Pancreas (tissue), 10 donors: Measurements from ENCODE around the gene LRP3. TPM values are rescaled to one million over a fixed set of nuclear protein-coding genes. Genes with fewer than 3 reads are reported as not detected.

Source experiments
- ATAC-seq, 4 donors: fragments of 200-7000 bp; cut with Tn5 transposase; one replicate each; pipeline versions ENCODE4 v1.8.0 to v1.9.1; 2020; ENCODE audit warnings: mild to moderate bottlenecking in 4 of 4, moderate library complexity in 4 of 4
- DNase-seq, 6 donors: peaks; one replicate each; pipeline ENCODE4 v3.0.0-alpha.2; 2020
- FAIRE-seq: peaks from 2 replicates; lab custom pipeline; 2012; peaks lifted over from hg19 to GRCh38; lab: Jason Lieb, UNC
- H3K27ac ChIP-seq, 4 donors: fragments of 200-600 bp; sonication (generic); 1 replicate in 3 of 4; 2 replicates in 1 of 4; pipeline versions ENCODE4 v1.5.0 to v1.8.0; 2020
- H3K27me3 ChIP-seq, 4 donors: fragments of 200-600 bp; one replicate each; pipeline ENCODE4 v1.8.0; 2021
- H3K36me3 ChIP-seq, 3 donors: fragments of 200-600 bp; sonication (generic) in 1 of 3; one replicate each; pipeline versions ENCODE4 v1.5.0 to v1.8.0; 2020 to 2021
- H3K4me1 ChIP-seq, 3 donors: fragments of 200-600 bp; one replicate each; pipeline ENCODE4 v1.8.0; 2021
- H3K4me3 ChIP-seq, 4 donors: fragments of 200-600 bp; sonication (generic) in 2 of 4; one replicate each; pipeline versions ENCODE4 v1.5.0 to v1.8.0; 2020 to 2021
- H3K9me3 ChIP-seq, 4 donors: fragments of 200-600 bp; one replicate each; pipeline ENCODE4 v1.8.0; 2021
- CTCF ChIP-seq, 4 donors: fragments of 200-600 bp; sonication (generic) in 3 of 4; IDR thresholded peaks; one replicate each; pipeline versions ENCODE4 v1.5.0 to v1.8.0; 2021; ENCODE audit warnings: antibody characterized with exemption in 4 of 4
- WGBS, 2 donors: extraction: QIAGEN DNeasy Blood & Tissue Kit; methylation state at CpG; one replicate each; pipeline ENCODE4 v1.1.7; 2013; 5-methylcytosine and 5-hydroxymethylcytosine counted together
- intact Hi-C, 3 donors: fragments of 100-400 bp; cut with DNase I; formaldehyde crosslinking; loops; one replicate each; pipeline versions ENCODE4 v1.11.1 to v1.14.2; 2022
- polyA plus RNA-seq, 2 donors: library from polyadenylated mRNA; stranded (reverse); fragments of 200-250 nt; gene quantifications; one replicate each; pipeline ENCODE4 v1.2.3, GENCODE V29; 2013
- total RNA-seq, 6 donors: library from RNA; stranded (reverse); fragmentation: NEBNext Ultra II Directional in 4 of 6; extraction: Animal tissue kit (Norgen Biotek cat#: 25700) in 4 of 6; gene quantifications; one replicate each; pipeline versions ENCODE4 v1.2.1 to v1.2.4, GENCODE V29; 2021 to 2023
- donor health status: healthy with polysubstance abuse.
- donor health status: DM: no; HTN: no; CAD: no; lungs with moderate emphysema.
- donor health status: DM: no; HTN: no; CAD: no.
- donor health status: control.
- donor health status: control.
- donor health status: Bipolar disorder and iron deficiency.
- donor health status: DM: yes; HTN: yes; CAD: no.
- donor health status: DM: no; HTN: no; CAD: no.
- donor health status: DM: no; HTN: no; CAD: no.
- donor health status: DM: yes; HTN: yes; CAD: no.

The LRP3 gene
- total and polyA plus RNA-seq, 8 donors: 7.2 to 21.0 (median 13.2) TPM

DNA sequence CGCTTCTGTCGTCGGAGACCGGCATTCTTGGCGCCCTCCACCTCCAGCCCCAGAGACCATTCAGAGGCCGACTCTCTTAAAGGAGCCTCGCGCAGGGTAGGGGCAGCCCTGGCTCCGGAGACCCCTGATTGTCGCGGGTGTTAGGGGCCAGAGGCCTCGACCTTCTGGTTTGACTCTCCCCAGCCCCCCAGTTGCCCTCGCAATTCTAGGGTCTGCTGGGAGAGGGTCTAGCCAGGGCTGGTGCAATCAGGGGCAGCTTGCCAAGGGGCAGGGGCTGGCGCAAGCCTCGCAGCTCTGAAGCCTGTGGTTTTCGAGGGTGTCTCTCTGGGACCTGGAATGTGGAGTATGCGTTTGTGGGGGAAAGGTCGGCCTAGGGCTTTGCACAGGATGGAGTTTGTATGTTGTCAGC lies 33.1 kb downstream of the LRP3 start:
- Histone ChIP-seq H3K9me3 (no peaks in the 10 kb centered on the region), H3K36me3 (no peaks in the 10 kb centered on the region), H3K4me3 (peak overlapping the region in 1 of 4 donors; percentile 33), H3K27ac (no peak overlapping the region), H3K4me1 (no peaks in the 10 kb centered on the region), H3K27me3 (peaks cover 0 to 16% (median 6%) of the 10 kb centered on the region in 4 donors)
- TF ChIP-seq CTCF (IDR thresholded peaks at IDR 0.05): no peak
- WGBS, 2 donors: 29 to 32% methylated on average over 18 of the region's 18 CpGs
- FAIRE-seq: no peak
- ATAC-seq: peak in 1 of 4 donors; percentile 16
- peak in 2 of 6 donors; percentile 26 to 61 for DNase-seq
- intact Hi-C loops: no loop called here

DNA sequence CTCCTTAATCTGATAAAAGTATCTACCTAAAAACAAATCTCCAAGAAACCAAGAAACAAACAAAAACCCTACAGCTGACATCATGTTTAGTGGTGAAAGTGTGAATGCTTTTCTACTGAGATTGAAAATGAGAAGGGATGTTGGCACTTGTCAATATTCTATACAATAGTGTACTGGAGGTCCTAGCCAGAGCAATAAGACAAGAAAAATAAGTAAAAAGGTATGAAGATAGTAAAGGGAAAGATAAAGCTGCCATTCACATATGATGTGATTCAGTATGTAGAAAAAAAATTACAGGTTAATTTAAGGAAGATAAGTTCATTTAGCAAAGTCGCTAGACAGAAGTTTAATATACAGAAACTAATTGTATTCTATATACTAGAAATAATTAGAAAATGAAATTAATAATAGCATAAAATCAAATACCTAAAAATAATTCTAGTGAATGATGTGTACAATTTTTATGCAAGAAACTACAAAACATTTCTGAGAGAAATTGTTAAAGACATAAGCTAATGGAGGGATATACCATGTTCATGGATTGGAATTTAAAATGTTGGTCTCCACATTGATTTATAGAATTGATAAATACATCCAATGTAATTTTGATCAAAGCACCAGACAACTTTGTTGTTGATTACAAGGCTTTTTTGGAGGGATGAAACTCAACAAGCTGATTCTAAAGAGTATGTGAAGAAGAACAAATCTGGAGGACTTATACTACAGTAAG lies 33.9 kb downstream of the LRP3 start:
- Histone ChIP-seq H3K4me3 (no peak overlapping the region), H3K9me3 (no peaks in the 10 kb centered on the region), H3K4me1 (no peaks in the 10 kb centered on the region), H3K27ac (no peak overlapping the region), H3K36me3 (no peaks in the 10 kb centered on the region), H3K27me3 (peaks cover 0 to 16% (median 6%) of the 10 kb centered on the region in 4 donors)
- WGBS, 2 donors: 74 to 92% methylated on average over 1 of the region's 1 CpG
- ATAC-seq: no peak
- DNase-seq: no peak
- FAIRE-seq: no peak
- TF ChIP-seq CTCF (IDR thresholded peaks at IDR 0.05): no peak
- intact Hi-C loops: no loop called here

DNA sequence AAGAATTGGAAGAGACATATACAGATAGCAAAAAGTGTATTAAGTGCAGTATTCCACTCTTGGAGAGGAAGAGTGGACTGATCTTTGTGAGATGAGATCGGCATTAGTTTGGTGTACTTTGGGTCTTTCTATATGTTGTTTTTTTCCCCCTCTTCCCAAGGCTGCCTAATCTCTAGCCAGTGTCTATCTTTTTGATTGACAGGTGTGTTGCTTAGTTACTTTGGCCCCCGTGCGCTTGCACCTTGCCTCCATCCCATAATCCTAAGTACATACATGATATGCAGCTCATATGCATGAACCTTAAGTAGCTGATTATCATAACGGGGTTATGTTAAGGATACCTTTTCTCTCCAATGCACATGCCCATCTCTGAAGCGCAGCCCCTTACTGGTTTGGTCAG lies 35.8 kb downstream of the LRP3 start:
- FAIRE-seq (no peak), ATAC-seq (no peak), DNase-seq (no peak)
- Histone ChIP-seq H3K9me3 (no peaks in the 10 kb centered on the region), H3K27me3 (peaks cover 0 to 16% (median 6%) of the 10 kb centered on the region in 4 donors), H3K4me3 (no peak overlapping the region), H3K27ac (no peak overlapping the region), H3K36me3 (no peaks in the 10 kb centered on the region), H3K4me1 (no peaks in the 10 kb centered on the region)
- intact Hi-C loops: no loop called here
- 59 to 62% methylated on average over 5 of the region's 5 CpGs for WGBS, 2 donors
- TF ChIP-seq CTCF (IDR thresholded peaks at IDR 0.05): no peak

DNA sequence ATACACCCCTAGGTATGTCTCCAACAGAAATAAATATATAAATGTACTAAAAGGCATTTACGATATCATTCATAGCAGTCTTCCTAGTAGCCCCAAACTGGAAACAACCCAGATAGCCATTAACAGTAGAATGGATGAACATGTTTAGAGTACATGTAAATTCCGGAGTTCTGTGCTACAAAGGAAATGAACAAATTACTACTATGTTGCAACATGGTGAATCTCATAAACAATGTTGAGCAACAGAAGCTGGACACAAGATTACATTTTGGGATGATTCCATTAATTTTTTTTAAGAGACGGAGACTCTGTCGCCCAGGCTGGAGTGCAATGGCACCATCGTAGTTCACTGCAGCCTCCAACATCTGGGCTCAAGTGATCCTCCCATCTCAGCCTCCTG lies 37.4 kb downstream of the LRP3 start:
- no peak overlapping the region for H3K27ac ChIP-seq
- H3K27me3 ChIP-seq: peaks cover 0 to 12% (median 3%) of the 10 kb centered on the region in 4 donors
- H3K4me1 ChIP-seq: no peaks in the 10 kb centered on the region
- H3K4me3 ChIP-seq: no peak overlapping the region
- WGBS, 2 donors: 71 to 83% methylated on average over 5 of the region's 5 CpGs
- intact Hi-C loops: no loop called here
- ATAC-seq (no peak), FAIRE-seq (no peak), DNase-seq (peak in 1 of 6 donors; percentile 5)
- no peaks in the 10 kb centered on the region for H3K36me3 ChIP-seq
- TF ChIP-seq CTCF (IDR thresholded peaks at IDR 0.05): no peak
- no peaks in the 10 kb centered on the region for H3K9me3 ChIP-seq

DNA sequence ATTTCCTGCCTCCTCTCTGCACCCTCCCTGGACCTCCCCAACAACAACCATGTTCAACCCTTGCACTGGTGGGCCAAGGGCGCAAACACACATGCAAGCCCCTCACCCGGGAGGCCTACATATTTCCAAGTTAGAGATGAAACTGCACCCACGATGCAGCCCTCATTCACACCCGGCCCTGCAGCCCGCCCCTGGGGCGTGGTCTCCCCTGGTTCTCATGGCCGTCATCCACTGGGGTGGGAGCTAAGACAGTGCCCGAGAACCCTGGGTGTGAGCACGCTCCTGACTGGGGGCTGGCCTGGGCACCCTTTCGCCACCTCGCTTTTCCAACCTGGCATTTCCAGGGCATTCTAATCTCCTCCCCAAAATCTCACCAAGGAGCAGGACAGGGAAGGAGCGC lies 38.5 kb downstream of the LRP3 start:
- no peak overlapping the region for H3K4me3 ChIP-seq
- ATAC-seq (no peak), DNase-seq (peak in 1 of 6 donors; percentile 41), FAIRE-seq (no peak)
- 59 to 68% methylated on average over 12 of the region's 12 CpGs for WGBS, 2 donors
- H3K27me3 ChIP-seq: peaks cover 0 to 6% (median under 1%) of the 10 kb centered on the region in 4 donors
- H3K4me1 ChIP-seq: no peaks in the 10 kb centered on the region
- no peaks in the 10 kb centered on the region for H3K36me3 ChIP-seq
- TF ChIP-seq CTCF (IDR thresholded peaks at IDR 0.05): no peak
- H3K27ac ChIP-seq: no peak overlapping the region
- intact Hi-C loops: no loop called here
- H3K9me3 ChIP-seq: no peaks in the 10 kb centered on the region
